ENCODE measurements around the gene NCAPG2.

The NCAPG2 gene

GRCh38 chr7:158704524-158705233 is at the start of gene NCAPG2:
Gene NCAPG2 (minus strand): TSS chr7:158704804. CDS start chr7:158701899, 2,905 bp downstream.
- in situ Hi-C loops (cut with HindIII; ENCODE audit: low sequenced_read_pairs) = no loop called here

GRCh38 chr7:158753900-158754299 is 49.3 kb upstream of the NCAPG2 start:
- in situ Hi-C loops (cut with HindIII; ENCODE audit: low sequenced_read_pairs) = no loop called here
- no peak for TF ChIP-seq CTCF (IDR thresholded peaks at IDR 0.05; ENCODE audit: low read depth, low read length, missing control alignments)
- no peak for DNase-seq (ENCODE audit: low read depth)
- H3K4me3 ChIP-seq (ENCODE audit: low read depth, low read length) = no peak overlapping the region

More at GRCh38 chr7:158704524-158705233, at the start of gene NCAPG2:
- peak within 1 kb of the TSS; percentile 89 for H3K4me3 ChIP-seq (ENCODE audit: low read depth, low read length)
- DNase-seq (ENCODE audit: low read depth) = peak; percentile 90
- peak; percentile 21 for TF ChIP-seq CTCF (IDR thresholded peaks at IDR 0.05; ENCODE audit: low read depth, low read length, missing control alignments)

GRCh38 chr7:158751751-158752150 is 47.1 kb upstream of the NCAPG2 start:
- no peak overlapping the region for H3K4me3 ChIP-seq (ENCODE audit: low read depth, low read length)
- in situ Hi-C loops (cut with HindIII; ENCODE audit: low sequenced_read_pairs) = no loop called here
- TF ChIP-seq CTCF (IDR thresholded peaks at IDR 0.05; ENCODE audit: low read depth, low read length, missing control alignments) = no peak
- DNase-seq (ENCODE audit: low read depth) = no peak

- TF ChIP-seq CTCF (IDR thresholded peaks at IDR 0.05; ENCODE audit: low read depth, low read length, missing control alignments) = no peak
Observed at GRCh38 chr7:158751199-158751598, 46.6 kb upstream of the NCAPG2 start.

GRCh38 chr7:158750702-158751101 is 46.1 kb upstream of the NCAPG2 start:
- in situ Hi-C loops (cut with HindIII; ENCODE audit: low sequenced_read_pairs) = no loop called here
- TF ChIP-seq CTCF (IDR thresholded peaks at IDR 0.05; ENCODE audit: low read depth, low read length, missing control alignments) = no peak
- no peak for DNase-seq (ENCODE audit: low read depth)
- no peak overlapping the region for H3K4me3 ChIP-seq (ENCODE audit: low read depth, low read length)

More at GRCh38 chr7:158751199-158751598, 46.6 kb upstream of the NCAPG2 start:
- in situ Hi-C loops (cut with HindIII; ENCODE audit: low sequenced_read_pairs) = no loop called here
- H3K4me3 ChIP-seq (ENCODE audit: low read depth, low read length) = no peak overlapping the region
- no peak for DNase-seq (ENCODE audit: low read depth)

- in situ Hi-C loops (cut with HindIII; ENCODE audit: low sequenced_read_pairs) = no loop called here
- no peak for DNase-seq (ENCODE audit: low read depth)
- no peak overlapping the region for H3K4me3 ChIP-seq (ENCODE audit: low read depth, low read length)
- no peak for TF ChIP-seq CTCF (IDR thresholded peaks at IDR 0.05; ENCODE audit: low read depth, low read length, missing control alignments)
Observed at GRCh38 chr7:158749396-158749795, 44.8 kb upstream of the NCAPG2 start.

Data from astrocyte of the cerebellum (primary cell).